RWPE2 (cell line): Measurements from ENCODE around the gene CMIP.
A peak's percentile ranks its signal among the peaks of the same experiment; 100 is the strongest.

Experiments used
- ATAC-seq: fragments of 200-7000 bp; cut with Tn5 transposase; 3 replicates; pipeline ENCODE4 v1.9.1; 2021; ENCODE audit warnings: low read depth
- DNase-seq: peaks from one replicate; pipeline ENCODE4 v3.0.0-alpha.2; 2020; ENCODE audit warnings: low spot score
- H3K27ac ChIP-seq: fragments of 450-650 bp; 2 replicates; pipeline ENCODE4 v1.5.1; 2017; ENCODE audit warnings: mild to moderate bottlenecking; ENCODE audit not compliant: poor library complexity, severe bottlenecking
- H3K27me3 ChIP-seq: fragments of 250-450 bp; sonication (Bioruptor Pico); 2 replicates; pipeline ENCODE4 v1.5.1; 2021; ENCODE audit warnings: mild to moderate bottlenecking, moderate library complexity; ENCODE audit not compliant: insufficient read depth, poor library complexity, severe bottlenecking
- H3K36me3 ChIP-seq: fragments of 250-450 bp; sonication (Bioruptor Pico); 2 replicates; pipeline ENCODE4 v1.5.1; 2020; ENCODE audit warnings: low read depth, mild to moderate bottlenecking, moderate library complexity
- H3K4me1 ChIP-seq: fragments of 250-450 bp; sonication (Bioruptor Pico); 2 replicates; pipeline ENCODE4 v1.5.1; 2021; ENCODE audit warnings: mild to moderate bottlenecking, moderate library complexity; ENCODE audit not compliant: insufficient read depth, poor library complexity, severe bottlenecking
- H3K4me3 ChIP-seq: fragments of 250-450 bp; sonication (Bioruptor Pico); 2 replicates; pipeline ENCODE4 v1.5.1; 2021; ENCODE audit warnings: mild to moderate bottlenecking, moderate library complexity; ENCODE audit not compliant: severe bottlenecking
- H3K9me3 ChIP-seq: fragments of 250-450 bp; sonication (Bioruptor Pico); 2 replicates; pipeline ENCODE4 v1.5.1; 2021; ENCODE audit warnings: mild to moderate bottlenecking, moderate library complexity; ENCODE audit not compliant: severe bottlenecking
- CTCF ChIP-seq: fragments of 450-650 bp; IDR thresholded peaks from one replicate; pipeline ENCODE4 v1.5.1; 2017; ENCODE audit warnings: mild to moderate bottlenecking, moderate library complexity; ENCODE audit not compliant: poor library complexity, severe bottlenecking

The CMIP gene

DNA sequence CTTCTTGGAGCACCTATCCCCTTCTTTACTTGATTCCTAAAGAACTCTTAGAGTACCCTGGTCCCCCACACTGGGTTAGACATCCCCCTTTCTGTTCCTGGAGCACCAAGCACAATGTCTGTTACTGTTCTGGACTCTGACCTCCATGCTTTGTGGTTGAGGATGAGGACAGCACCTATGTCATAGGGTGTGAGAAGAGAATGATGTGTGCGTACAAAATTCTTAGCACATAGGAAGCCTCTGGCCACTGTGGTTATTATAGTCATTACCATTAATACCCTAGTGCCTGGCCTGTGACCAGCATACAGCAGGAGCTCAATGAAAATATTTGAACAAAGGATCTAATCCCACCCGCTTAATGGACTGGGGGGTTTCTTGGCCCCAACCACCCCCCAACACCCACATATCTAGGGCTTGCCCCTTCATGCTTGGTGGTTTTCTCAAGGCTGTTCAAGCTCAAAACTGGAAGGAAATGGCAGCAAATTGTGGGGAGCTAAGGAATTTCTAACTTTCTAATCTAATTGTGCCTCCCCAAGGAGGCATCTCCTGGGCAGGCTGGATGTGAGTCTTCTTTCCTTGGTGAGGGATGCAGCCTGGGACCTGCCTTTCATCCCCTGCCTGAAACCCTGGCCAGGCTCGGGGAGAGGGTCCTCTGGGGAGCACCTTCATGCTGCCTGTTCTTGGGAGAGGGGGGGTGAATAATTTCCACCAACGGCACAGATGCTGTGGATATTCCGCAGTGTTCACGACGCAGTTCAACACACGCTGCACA is 1.5 kb upstream of the CMIP start:
- H3K4me3 ChIP-seq, result no peak overlapping the region
- no peaks in the 10 kb centered on the region for H3K27me3 ChIP-seq
- no peak overlapping the region for H3K27ac ChIP-seq
- no peaks in the 10 kb centered on the region for H3K9me3 ChIP-seq
- peaks cover 6% of the 10 kb centered on the region for H3K36me3 ChIP-seq
- TF ChIP-seq CTCF, result no peak
- peaks cover 7% of the 10 kb centered on the region for H3K4me1 ChIP-seq
- no peak for ATAC-seq
- DNase-seq, result no peak

DNA sequence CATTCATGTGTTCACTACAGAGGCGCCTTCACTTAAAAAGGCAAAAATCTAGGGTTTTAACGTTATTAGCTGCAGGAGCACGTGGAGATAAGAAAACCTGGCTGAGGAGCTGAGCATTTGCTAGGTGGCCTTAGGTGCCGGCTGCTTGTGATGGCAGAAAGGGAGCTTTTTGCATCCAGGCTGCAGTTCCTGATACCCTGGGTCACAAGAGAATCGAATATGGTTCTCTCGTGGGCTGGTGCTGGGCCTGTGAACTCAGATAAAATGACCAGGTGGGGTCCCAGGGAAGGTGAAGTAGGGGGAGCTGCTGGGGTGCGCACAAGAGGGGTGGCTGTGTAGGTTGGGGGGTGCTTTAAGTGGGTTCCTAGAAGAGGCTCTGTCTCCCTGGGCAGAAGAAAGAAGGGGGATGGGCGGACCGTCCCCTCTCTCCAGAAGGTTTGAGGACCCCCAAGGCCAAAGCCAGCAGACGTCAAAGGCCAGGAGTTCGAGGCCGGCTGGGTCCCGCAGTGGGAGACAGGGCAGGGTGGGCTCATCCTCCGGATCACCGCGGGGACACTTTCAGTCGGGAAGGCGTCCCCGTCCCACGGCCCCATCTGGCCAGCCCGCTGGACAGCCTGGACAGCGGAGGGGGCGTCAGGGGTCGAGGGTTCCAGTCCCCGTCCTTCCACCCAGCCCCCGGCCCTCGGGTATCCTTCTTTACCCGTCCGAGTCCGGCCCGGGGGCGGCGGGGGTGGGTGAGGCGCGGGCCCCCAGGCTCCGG is 740 bp upstream of the CMIP start:
- H3K9me3 ChIP-seq, result no peaks in the 10 kb centered on the region
- H3K36me3 ChIP-seq, result peaks cover 8% of the 10 kb centered on the region
- DNase-seq (no peak), ATAC-seq (no peak)
- H3K4me1 ChIP-seq, result peaks cover 10% of the 10 kb centered on the region
- TF ChIP-seq CTCF, result no peak
- H3K27ac ChIP-seq, result peak overlapping the region; percentile 88
- H3K4me3 ChIP-seq, result peak overlapping the region; percentile 60
- H3K27me3 ChIP-seq, result no peaks in the 10 kb centered on the region

DNA sequence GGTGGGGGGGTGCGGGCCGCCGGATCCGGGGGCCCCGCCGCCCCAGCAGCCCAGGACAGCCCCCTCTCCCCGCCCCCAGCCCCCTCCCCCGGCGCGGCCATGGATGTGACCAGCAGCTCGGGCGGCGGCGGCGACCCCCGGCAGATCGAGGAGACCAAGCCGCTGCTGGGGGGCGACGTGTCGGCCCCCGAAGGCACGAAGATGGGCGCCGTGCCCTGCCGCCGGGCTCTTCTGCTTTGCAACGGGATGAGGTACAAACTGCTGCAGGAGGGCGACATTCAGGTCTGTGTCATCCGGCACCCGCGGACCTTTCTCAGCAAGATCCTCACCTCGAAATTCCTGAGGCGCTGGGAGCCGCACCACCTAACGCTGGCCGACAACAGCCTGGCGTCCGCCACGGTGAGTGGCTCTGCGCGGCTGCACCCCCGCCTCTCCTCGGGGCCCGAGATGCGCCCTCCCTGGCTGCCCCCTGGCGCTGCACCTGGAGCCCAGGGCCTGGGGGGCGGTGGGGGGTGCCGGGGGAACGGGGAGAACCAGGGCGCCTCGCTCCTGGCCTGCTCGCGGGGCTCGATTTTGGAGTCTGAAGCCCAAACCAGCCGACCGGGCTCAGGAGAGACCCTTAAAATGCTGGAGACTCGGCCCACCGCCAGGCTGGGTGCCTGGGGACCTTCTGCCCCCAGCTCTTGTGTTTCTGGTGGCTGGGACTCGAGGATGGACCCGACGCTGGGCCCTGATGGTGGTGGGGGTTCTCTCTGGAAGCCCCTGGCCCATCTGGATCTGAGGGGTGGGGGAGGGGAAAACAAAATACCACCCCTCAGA is 744 bp downstream of the CMIP start:
- Histone ChIP-seq H3K27ac (peak overlapping the region; percentile 88), H3K27me3 (no peaks in the 10 kb centered on the region), H3K4me3 (peak overlapping the region; percentile 60), H3K36me3 (peaks cover 10% of the 10 kb centered on the region), H3K4me1 (peaks cover 18% of the 10 kb centered on the region), H3K9me3 (no peaks in the 10 kb centered on the region)
- DNase-seq (no peak), ATAC-seq (peak; percentile 15; the same call in 1 of the 3 replicates)
- TF ChIP-seq CTCF, result peak; percentile 17

- Histone ChIP-seq H3K36me3 (peaks cover 19% of the 10 kb centered on the region), H3K4me1 (peaks cover 24% of the 10 kb centered on the region), H3K4me3 (peak overlapping the region; percentile 60), H3K27ac (peak overlapping the region; percentile 88), H3K9me3 (no peaks in the 10 kb centered on the region), H3K27me3 (no peaks in the 10 kb centered on the region)
- DNase-seq (no peak), ATAC-seq (peak; percentile 30)
- no peak for TF ChIP-seq CTCF
Measured at GRCh38 chr16:81445966-81446906, 1.6 kb downstream of the CMIP start.
